Activated CD8-positive, alpha-beta memory T cell treated with anti-CD3 and anti-CD28 coated beads, Interleukin-2, amount 10 ng/mL, durations not matched to agents 7 days and 5 days (primary cell): ENCODE data around the gene MEIS2. TPM values are rescaled to one million over a fixed set of nuclear protein-coding genes. Genes with fewer than 3 reads are reported as not detected.

Experiments
- ATAC-seq: fragments of 150-1000 bp; cut with Tn5 transposase; one replicate; pipeline ENCODE4 v1.10.0; 2021; ENCODE audit warnings: moderate library complexity
- CTCF ChIA-PET: fragments of 350-600 bp; sonication (Branson Sonifier 250); formaldehyde crosslinking; loops from one replicate; lab custom pipeline; 2021; ENCODE audit warnings: antibody characterized with exemption; lab: Charles Lee
- DNase-seq: peaks from one replicate; pipeline ENCODE4 v3.0.0-alpha.2; 2020
- H3K27ac Mint-ChIP-seq: one replicate; pipeline ENCODE4 v1.8.0; 2021; ENCODE audit warnings: mild to moderate bottlenecking, mixed read lengths
- H3K27me3 Mint-ChIP-seq: one replicate; pipeline ENCODE4 v1.8.0; 2021; ENCODE audit warnings: mixed read lengths
- H3K36me3 Mint-ChIP-seq: one replicate; pipeline ENCODE4 v1.8.0; 2021; ENCODE audit warnings: mild to moderate bottlenecking, mixed read lengths
- H3K4me1 Mint-ChIP-seq: one replicate; pipeline ENCODE4 v1.8.0; 2021; ENCODE audit warnings: mixed read lengths
- H3K4me3 Mint-ChIP-seq: one replicate; pipeline ENCODE4 v1.8.0; 2021; ENCODE audit warnings: mild to moderate bottlenecking, moderate library complexity, mixed read lengths
- H3K9me3 Mint-ChIP-seq: one replicate; pipeline ENCODE4 v1.8.0; 2022; ENCODE audit warnings: low read depth, mixed read lengths
- total RNA-seq, 2 experiments: library from RNA; stranded (reverse); gene quantifications; one replicate each; pipeline ENCODE4 v1.2.3, GENCODE V29; 2021

MEIS2 gene
- total RNA-seq, 2 experiments from 2014 or later: 0.07 TPM; not detected in 1

GRCh38 chr15:36972704-36973103 is 127.6 kb downstream of the MEIS2 start:
- ATAC-seq: no peak
- no peak for DNase-seq
- H3K27me3 Mint-ChIP-seq: no peaks in the 10 kb centered on the region
- H3K4me1 Mint-ChIP-seq: no peaks in the 10 kb centered on the region
- peaks cover 2% of the 10 kb centered on the region for H3K9me3 Mint-ChIP-seq
- H3K4me3 Mint-ChIP-seq: no peak overlapping the region
- CTCF ChIA-PET: no interaction called here
- no peaks in the 10 kb centered on the region for H3K36me3 Mint-ChIP-seq
- no peak overlapping the region for H3K27ac Mint-ChIP-seq

GRCh38 chr15:36970522-36970921 is 129.8 kb downstream of the MEIS2 start:
- Mint-ChIP-seq H3K27ac (no peak overlapping the region), H3K4me1 (no peaks in the 10 kb centered on the region), H3K4me3 (no peak overlapping the region), H3K27me3 (no peaks in the 10 kb centered on the region), H3K9me3 (peaks cover 2% of the 10 kb centered on the region), H3K36me3 (no peaks in the 10 kb centered on the region)
- ATAC-seq (no peak), DNase-seq (no peak)
- CTCF ChIA-PET: no interaction called here

GRCh38 chr15:36967929-36968328 is 132.4 kb downstream of the MEIS2 start:
- Mint-ChIP-seq H3K4me1 (no peaks in the 10 kb centered on the region), H3K27ac (no peak overlapping the region), H3K36me3 (no peaks in the 10 kb centered on the region), H3K27me3 (no peaks in the 10 kb centered on the region), H3K9me3 (peaks cover 2% of the 10 kb centered on the region), H3K4me3 (no peak overlapping the region)
- DNase-seq: no peak
- CTCF ChIA-PET: no interaction called here
- no peak for ATAC-seq

GRCh38 chr15:36966708-36967107 is 133.6 kb downstream of the MEIS2 start:
- no peak for ATAC-seq
- Mint-ChIP-seq H3K27me3 (no peaks in the 10 kb centered on the region), H3K36me3 (no peaks in the 10 kb centered on the region), H3K27ac (no peak overlapping the region), H3K9me3 (peaks cover 2% of the 10 kb centered on the region), H3K4me1 (no peaks in the 10 kb centered on the region), H3K4me3 (no peak overlapping the region)
- no peak for DNase-seq
- CTCF ChIA-PET: no interaction called here

- no peak for DNase-seq
- CTCF ChIA-PET: no interaction called here
- Mint-ChIP-seq H3K4me3 (no peak overlapping the region), H3K27ac (no peak overlapping the region), H3K9me3 (peaks cover 2% of the 10 kb centered on the region), H3K27me3 (no peaks in the 10 kb centered on the region), H3K36me3 (no peaks in the 10 kb centered on the region), H3K4me1 (no peaks in the 10 kb centered on the region)
- no peak for ATAC-seq
These were observed 134.6 kb downstream of the MEIS2 start for GRCh38 chr15:36965570-36966342.

- H3K36me3 Mint-ChIP-seq: no peaks in the 10 kb centered on the region
- no peaks in the 10 kb centered on the region for H3K27me3 Mint-ChIP-seq
- H3K27ac Mint-ChIP-seq: no peak overlapping the region
- H3K9me3 Mint-ChIP-seq: peaks cover 2% of the 10 kb centered on the region
- CTCF ChIA-PET: no interaction called here
- DNase-seq (no peak), ATAC-seq (no peak)
- no peak overlapping the region for H3K4me3 Mint-ChIP-seq
- no peaks in the 10 kb centered on the region for H3K4me1 Mint-ChIP-seq
These were observed 135.7 kb downstream of the MEIS2 start for GRCh38 chr15:36964626-36965025.

GRCh38 chr15:36961956-36962355 is 138.4 kb downstream of the MEIS2 start:
- H3K9me3 Mint-ChIP-seq: no peaks in the 10 kb centered on the region
- H3K27ac Mint-ChIP-seq: no peak overlapping the region
- DNase-seq (no peak), ATAC-seq (no peak)
- H3K27me3 Mint-ChIP-seq: no peaks in the 10 kb centered on the region
- H3K36me3 Mint-ChIP-seq: no peaks in the 10 kb centered on the region
- no peaks in the 10 kb centered on the region for H3K4me1 Mint-ChIP-seq
- CTCF ChIA-PET: no interaction called here
- H3K4me3 Mint-ChIP-seq: no peak overlapping the region

- no peaks in the 10 kb centered on the region for H3K9me3 Mint-ChIP-seq
- no peak for DNase-seq
- no peak for ATAC-seq
- CTCF ChIA-PET: no interaction called here
- no peaks in the 10 kb centered on the region for H3K4me1 Mint-ChIP-seq
- no peak overlapping the region for H3K27ac Mint-ChIP-seq
- H3K27me3 Mint-ChIP-seq: no peaks in the 10 kb centered on the region
- H3K4me3 Mint-ChIP-seq: no peak overlapping the region
- H3K36me3 Mint-ChIP-seq: no peaks in the 10 kb centered on the region
These were observed 139.5 kb downstream of the MEIS2 start for GRCh38 chr15:36960947-36961227.

GRCh38 chr15:36960179-36960946 is 140.0 kb downstream of the MEIS2 start:
- no peak for DNase-seq
- no peaks in the 10 kb centered on the region for H3K36me3 Mint-ChIP-seq
- CTCF ChIA-PET: no interaction called here
- ATAC-seq: no peak
- H3K4me1 Mint-ChIP-seq: no peaks in the 10 kb centered on the region
- no peaks in the 10 kb centered on the region for H3K9me3 Mint-ChIP-seq
- H3K27ac Mint-ChIP-seq: no peak overlapping the region
- no peaks in the 10 kb centered on the region for H3K27me3 Mint-ChIP-seq
- H3K4me3 Mint-ChIP-seq: no peak overlapping the region

GRCh38 chr15:36959746-36960145 is 140.6 kb downstream of the MEIS2 start:
- H3K27me3 Mint-ChIP-seq: no peaks in the 10 kb centered on the region

GRCh38 chr15:36958606-36959005 is 141.7 kb downstream of the MEIS2 start:
- no peaks in the 10 kb centered on the region for H3K4me1 Mint-ChIP-seq
- CTCF ChIA-PET: no interaction called here
- no peaks in the 10 kb centered on the region for H3K36me3 Mint-ChIP-seq
- no peaks in the 10 kb centered on the region for H3K27me3 Mint-ChIP-seq
- H3K9me3 Mint-ChIP-seq: no peaks in the 10 kb centered on the region
- DNase-seq (no peak), ATAC-seq (no peak)
- no peak overlapping the region for H3K4me3 Mint-ChIP-seq
- no peak overlapping the region for H3K27ac Mint-ChIP-seq

More at GRCh38 chr15:36959746-36960145, 140.6 kb downstream of the MEIS2 start:
- no peak overlapping the region for H3K27ac Mint-ChIP-seq
- CTCF ChIA-PET: no interaction called here
- no peak overlapping the region for H3K4me3 Mint-ChIP-seq
- no peaks in the 10 kb centered on the region for H3K9me3 Mint-ChIP-seq
- H3K4me1 Mint-ChIP-seq: no peaks in the 10 kb centered on the region
- no peaks in the 10 kb centered on the region for H3K36me3 Mint-ChIP-seq
- DNase-seq (no peak), ATAC-seq (no peak)

GRCh38 chr15:36954486-36954885 is 145.9 kb downstream of the MEIS2 start:
- Mint-ChIP-seq H3K36me3 (no peaks in the 10 kb centered on the region), H3K4me3 (no peak overlapping the region), H3K27me3 (no peaks in the 10 kb centered on the region), H3K9me3 (no peaks in the 10 kb centered on the region), H3K27ac (no peak overlapping the region), H3K4me1 (no peaks in the 10 kb centered on the region)
- DNase-seq: no peak
- CTCF ChIA-PET: interaction anchor here (0.6 kb wide), 1 partner anchor 600 kb away, joined by 3 read pairs; no protein-coding TSS in a partner anchor
- no peak for ATAC-seq

- Mint-ChIP-seq H3K9me3 (no peaks in the 10 kb centered on the region), H3K4me1 (no peaks in the 10 kb centered on the region), H3K27ac (no peak overlapping the region), H3K27me3 (no peaks in the 10 kb centered on the region), H3K4me3 (no peak overlapping the region), H3K36me3 (no peaks in the 10 kb centered on the region)
- ATAC-seq (no peak), DNase-seq (no peak)
- CTCF ChIA-PET: no interaction called here
These were observed 147.0 kb downstream of the MEIS2 start for GRCh38 chr15:36953346-36953745.

- Mint-ChIP-seq H3K36me3 (no peaks in the 10 kb centered on the region), H3K4me1 (no peaks in the 10 kb centered on the region), H3K4me3 (no peak overlapping the region), H3K27me3 (no peaks in the 10 kb centered on the region), H3K9me3 (no peaks in the 10 kb centered on the region), H3K27ac (no peak overlapping the region)
- DNase-seq (no peak), ATAC-seq (no peak)
- CTCF ChIA-PET: no interaction called here
These were observed 148.6 kb downstream of the MEIS2 start for GRCh38 chr15:36951731-36952247.
